GM21723 (cell line): ENCODE measurements around the gene DNAH3.
"Not testable (repeated sequence)": the region's sequence is repeated elsewhere in the genome, so short reads cannot be mapped to it uniquely, and the experiment has no call there.

Source experiments
- ATAC-seq: cut with Tn5 transposase; IDR thresholded peaks from one replicate; pipeline ENCODE4 v1.9.1; 2021; ENCODE audit warnings: mild to moderate bottlenecking, moderate library complexity; ENCODE audit not compliant: unreplicated experiment

DNAH3 gene

GRCh38 chr16:20945575-20945875 lies 205.1 kb downstream of the DNAH3 start:
- not testable (repeated sequence) for ATAC-seq

DNA sequence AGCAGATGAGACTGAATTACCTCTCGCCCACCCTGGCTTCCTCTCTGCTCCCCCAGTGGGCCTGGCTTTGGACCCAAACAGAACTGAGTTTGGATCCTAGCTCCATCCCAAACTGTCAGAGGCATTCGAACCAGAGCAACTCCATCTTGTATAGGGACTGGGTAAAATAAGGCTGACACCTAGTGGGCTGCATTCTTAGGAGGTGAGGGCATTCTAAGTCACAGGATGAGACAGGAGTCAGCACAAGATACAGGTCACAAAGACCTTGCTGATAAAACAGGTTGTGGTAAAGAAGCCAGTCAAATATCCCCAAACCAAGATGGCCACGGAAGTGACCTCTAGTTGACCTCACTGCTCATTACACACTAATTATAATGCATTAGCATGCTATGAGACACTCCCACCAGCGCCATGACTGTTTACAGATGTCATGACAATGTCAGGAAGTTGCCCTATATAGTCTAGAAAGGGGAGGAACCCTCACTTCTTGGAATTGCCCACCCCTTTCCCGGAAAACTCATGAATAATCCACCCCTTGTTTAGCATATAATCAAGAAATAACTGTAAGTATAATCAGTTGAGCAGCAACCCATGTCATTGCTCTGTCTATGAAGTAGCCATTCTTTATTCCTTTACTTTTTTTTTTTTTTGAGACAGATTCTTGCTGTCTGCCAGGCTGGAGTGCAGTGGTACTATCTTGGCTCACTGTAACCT lies 205.6 kb downstream of the DNAH3 start:
- ATAC-seq = no peak

- ATAC-seq = no peak
Observed at GRCh38 chr16:20942256-20942655, 208.4 kb downstream of the DNAH3 start.

GRCh38 chr16:20941636-20941926 lies 209.1 kb downstream of the DNAH3 start:
- ATAC-seq = no peak

DNA sequence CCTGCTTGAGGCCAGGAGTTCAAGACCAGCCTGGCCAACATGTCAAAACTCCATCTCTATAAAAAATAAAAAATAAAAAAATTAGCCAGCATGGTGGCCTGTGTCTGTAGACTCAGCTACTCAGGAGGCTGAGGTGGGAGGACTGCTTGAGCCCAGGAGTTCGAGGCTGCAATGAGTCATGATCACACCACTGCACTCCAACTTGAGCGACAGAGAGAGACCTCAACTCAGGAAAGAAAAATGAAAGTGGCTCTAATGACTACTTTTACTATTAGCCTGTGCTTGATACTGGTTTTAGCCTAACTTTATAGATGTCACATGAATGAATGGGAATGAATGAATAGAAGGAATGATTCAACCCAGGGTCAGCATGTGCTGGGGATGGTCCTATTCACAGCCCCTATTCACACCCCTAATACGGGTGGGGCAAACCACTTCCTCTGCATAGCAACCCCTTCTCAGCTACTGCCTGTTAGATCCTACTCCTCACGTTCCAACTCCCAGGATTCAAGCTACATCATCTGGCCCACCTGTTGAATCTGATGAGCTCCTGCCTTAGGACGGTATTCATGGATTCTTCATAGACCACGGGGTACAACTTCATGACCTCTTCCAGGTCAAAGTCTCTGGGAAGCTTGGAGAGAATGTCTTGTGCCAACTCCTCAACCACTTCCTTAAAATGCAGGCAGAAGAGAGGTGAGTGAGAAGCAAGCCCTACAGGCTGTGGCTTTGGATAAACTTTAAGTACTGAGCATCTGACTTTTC lies 209.6 kb downstream of the DNAH3 start:
- ATAC-seq = no peak

DNA sequence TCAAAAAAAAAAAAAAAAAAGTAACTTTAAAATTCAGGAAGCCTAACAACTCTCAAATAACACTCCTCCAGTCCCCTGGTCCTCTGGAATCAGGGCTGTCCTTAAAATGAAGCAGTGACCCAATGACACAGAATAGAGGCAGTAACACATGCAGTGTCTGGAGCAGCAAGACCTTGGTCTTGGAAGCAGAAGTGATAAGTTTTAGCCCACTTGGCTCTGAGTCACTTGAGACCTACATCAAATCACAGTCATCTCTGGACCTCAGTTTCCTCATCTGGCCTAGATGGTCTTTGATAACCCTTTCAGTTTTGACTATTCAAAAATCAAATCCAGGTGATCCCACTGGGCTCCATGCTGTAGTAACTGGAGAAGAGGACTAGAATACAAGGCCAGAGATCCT lies 211.0 kb downstream of the DNAH3 start:
- ATAC-seq = no peak

DNA sequence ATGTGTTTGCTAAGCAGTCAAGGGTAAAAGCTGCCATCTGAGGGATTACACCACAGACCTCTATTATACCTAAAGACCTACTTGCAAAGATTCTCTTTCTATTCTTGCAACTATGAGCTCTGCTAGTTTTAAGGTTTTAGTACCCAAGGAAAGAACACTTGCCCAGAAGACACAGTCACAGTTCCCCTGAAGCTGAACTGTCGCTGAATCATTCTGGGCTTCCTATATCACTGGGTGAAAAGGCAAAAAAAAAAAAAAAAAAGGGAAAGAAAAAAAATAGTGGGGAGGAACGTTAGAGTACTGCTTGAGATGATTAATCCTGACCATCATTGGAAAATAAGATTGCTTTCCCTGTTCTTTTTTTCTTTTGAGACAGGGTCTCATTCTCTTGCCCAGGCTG lies 212.2 kb downstream of the DNAH3 start:
- no peak for ATAC-seq

DNA sequence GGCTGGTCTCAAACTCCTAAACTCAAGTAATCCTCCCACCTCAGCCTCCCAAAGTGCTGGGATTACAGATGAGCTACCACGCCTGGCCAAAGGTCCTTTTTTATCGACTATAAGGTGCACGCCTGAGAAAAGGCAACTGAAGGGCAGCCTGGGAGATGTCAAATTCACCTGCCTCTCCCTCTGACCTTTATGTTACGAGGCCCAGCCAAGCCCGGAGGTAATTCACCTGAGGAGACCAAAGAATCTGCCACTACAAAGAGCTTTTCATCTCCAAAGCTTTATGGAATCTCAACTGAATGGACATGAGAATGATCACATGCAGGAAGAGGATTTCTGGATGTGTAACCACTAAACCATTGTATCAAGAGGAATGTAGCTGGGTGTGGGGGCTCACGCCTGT lies 212.9 kb downstream of the DNAH3 start:
- ATAC-seq = no peak

DNA sequence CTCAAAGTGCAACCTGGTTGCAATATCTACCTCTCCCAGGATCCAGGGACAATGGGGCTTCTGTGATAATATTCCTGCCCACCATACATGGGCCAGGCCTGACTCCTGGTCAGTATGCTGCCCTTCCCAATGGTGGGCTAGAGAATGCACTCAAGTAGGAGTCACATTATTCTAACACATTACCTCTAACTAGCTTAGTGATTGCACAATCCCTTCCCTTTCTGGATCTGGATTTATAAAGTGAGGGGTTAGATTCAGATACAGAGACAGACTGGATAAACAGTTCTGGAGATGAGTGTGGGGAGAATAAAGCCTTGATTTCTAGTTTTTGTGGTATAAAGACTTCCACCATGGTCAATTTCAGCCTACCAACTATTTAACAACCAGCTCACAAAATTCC lies 217.1 kb downstream of the DNAH3 start:
- no peak for ATAC-seq

GRCh38 chr16:20931066-20931600 lies 219.5 kb downstream of the DNAH3 start:
- no peak for ATAC-seq

DNA sequence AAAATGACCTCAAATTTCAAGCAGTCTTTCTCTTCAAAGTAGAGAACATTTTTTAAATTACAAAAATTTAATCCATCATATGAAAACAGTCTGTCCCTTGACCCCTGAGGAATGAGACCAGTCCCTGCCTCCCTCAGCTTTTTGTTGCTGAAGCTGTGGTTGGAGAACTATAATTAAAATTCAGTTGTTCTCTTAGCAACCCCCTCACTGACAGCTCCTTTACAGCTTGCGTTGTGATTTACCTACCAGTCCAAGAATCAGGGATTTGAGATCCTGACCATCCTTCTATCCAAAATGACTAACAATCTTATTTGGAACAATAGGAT lies 220.3 kb downstream of the DNAH3 start:
- ATAC-seq = no peak

GRCh38 chr16:20929676-20930364 lies 220.8 kb downstream of the DNAH3 start:
- ATAC-seq = not testable (repeated sequence)

DNA sequence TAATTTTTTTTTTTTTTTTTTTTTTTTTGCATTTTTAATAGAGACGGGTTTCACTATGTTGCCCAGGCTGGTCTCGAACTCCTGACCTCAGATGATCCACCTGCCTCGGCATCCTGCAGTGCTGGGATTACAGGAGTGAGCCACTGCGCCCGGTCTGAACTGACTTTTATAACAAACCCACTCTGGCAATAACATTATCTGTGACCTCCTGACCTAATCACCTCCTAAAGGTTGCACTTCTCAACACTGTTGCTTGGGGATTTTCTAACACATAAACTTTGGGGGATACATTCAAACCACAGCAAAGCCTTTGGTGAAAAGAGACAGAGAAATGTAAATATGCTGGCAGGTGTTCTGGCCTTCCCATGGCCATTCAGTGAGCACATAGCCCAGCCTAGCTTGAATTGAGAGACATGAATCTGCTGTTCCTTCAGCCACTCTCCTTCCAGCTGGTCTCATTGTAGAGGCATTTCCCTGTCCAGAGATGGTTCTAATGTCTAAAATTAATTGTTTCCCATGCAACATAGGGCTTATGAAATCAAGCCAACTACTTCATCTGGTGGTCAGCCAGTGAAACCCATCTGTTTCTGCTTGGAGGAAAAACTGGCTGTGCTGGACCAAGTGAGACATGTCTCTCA lies 221.8 kb downstream of the DNAH3 start:
- no peak for ATAC-seq

- no peak for ATAC-seq
Observed at GRCh38 chr16:20925751-20926150, 224.9 kb downstream of the DNAH3 start.

DNA sequence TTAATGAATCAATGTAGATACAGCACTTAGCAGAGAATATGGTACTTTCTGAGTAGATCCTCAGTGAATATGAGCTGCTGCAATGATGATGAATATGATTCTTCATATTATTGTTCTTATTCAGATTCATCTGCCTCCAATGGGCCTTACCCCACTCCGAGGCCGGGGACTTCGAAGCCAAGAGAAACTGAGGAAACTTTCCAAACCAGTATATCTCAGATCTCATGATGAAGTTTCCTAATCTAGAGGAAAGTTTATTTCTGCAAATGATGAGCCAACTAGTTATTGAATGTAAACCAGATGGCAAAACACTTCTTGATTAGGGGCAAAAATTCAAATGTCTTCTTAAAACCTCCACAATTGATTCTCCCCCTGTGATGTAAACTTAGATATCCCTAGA lies 226.8 kb downstream of the DNAH3 start:
- no peak for ATAC-seq

DNA sequence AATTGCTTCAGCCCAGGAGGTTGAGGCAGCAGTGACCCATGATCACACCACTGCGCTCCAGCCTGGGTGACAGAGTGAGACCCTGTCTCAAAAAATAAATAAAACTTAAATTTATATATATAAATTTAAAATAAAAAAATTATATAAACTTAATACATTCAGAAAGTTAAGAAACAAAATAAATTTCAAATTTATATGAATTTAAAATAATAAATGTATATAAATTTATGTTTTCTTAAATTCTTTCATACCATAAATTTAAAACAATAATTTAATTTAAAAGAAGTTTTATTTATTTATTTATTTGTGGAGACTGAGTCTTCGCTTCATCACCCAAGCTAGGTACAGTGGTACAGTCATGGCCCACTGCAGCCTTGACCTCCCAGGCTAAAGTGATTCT lies 229.8 kb downstream of the DNAH3 start:
- no peak for ATAC-seq

DNA sequence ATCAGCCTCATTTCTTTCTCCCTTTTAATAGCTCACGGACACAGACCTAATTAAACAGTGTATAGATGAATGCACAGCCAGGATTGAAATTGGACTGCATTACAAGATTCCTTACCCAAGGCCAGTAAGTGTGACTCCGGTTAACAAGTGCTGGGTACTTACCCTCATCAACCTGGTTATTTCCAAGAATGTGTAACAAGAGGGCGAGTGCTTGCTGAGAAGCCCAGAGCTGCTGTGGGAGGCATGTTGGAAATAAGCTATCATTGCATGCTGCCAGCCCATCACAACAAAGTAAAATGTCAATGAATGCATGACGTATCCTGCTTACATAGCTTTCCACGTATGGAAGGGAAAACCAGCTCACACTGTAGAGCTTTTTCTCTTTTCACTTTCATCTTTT lies 230.6 kb downstream of the DNAH3 start:
- no peak for ATAC-seq

- no peak for ATAC-seq
Observed at GRCh38 chr16:20918486-20919239, 232.0 kb downstream of the DNAH3 start.

- no peak for ATAC-seq
Observed at GRCh38 chr16:20916942-20917341, 233.7 kb downstream of the DNAH3 start.

DNA sequence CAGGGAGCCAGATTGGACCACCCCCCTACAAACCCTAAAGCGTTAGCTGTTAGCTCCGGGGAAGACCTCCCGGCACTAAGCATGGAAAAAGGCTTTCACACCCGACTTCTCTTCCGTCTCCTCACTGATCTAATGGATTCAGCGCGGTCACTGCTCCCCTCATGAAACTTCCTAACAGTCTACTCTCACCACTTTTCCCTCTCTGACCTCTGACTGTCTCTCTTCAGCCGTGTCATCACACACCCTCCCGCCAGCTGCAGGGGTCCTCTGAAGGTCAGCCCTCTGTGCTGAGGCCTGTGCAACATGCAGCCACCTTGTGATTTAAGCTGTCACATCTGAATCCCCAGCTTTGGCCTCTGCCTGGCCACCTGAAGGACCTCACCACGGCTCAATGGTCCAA lies 234.4 kb downstream of the DNAH3 start:
- no peak for ATAC-seq

- no peak for ATAC-seq
Observed at GRCh38 chr16:20911361-20911760, 239.3 kb downstream of the DNAH3 start.
